Neural progenitor cell (in vitro differentiated cells): Measurements from ENCODE around the gene SLC25A48. TPM values are rescaled to one million over a fixed set of nuclear protein-coding genes. Genes with fewer than 3 reads are reported as not detected.

ENCODE experiments used
- DNase-seq: peaks from one replicate; pipeline ENCODE4 v3.0.0-alpha.2; 2016; ENCODE audit warnings: low spot score
- H2AFZ ChIP-seq: fragments of 200-600 bp; sonication (generic); replicated peaks from 2 replicates; pipeline ENCODE4 v1.6.1; 2016; ENCODE audit warnings: antibody characterized with exemption
- H3F3A ChIP-seq: fragments of 200-600 bp; sonication (generic); 2 replicates; pipeline ENCODE4 v1.6.1; 2016; ENCODE audit warnings: antibody characterized with exemption, low read depth
- H3K27ac ChIP-seq: fragments of 200-600 bp; sonication (generic); 2 replicates; pipeline ENCODE4 v1.5.1; 2016; ENCODE audit warnings: mild to moderate bottlenecking
- H3K27me3 ChIP-seq: fragments of 200-600 bp; sonication (generic); 2 replicates; pipeline ENCODE4 v1.6.1; 2016; ENCODE audit warnings: mild to moderate bottlenecking, moderate library complexity
- H3K36me3 ChIP-seq: fragments of 200-600 bp; sonication (generic); 2 replicates; pipeline ENCODE4 v1.5.1; 2016
- H3K4me1 ChIP-seq: fragments of 200-600 bp; sonication (generic); 2 replicates; pipeline ENCODE4 v1.6.1; 2016; ENCODE audit warnings: mixed run types
- H3K4me2 ChIP-seq: fragments of 200-600 bp; sonication (generic); 2 replicates; pipeline ENCODE4 v1.6.1; 2016
- H3K4me3 ChIP-seq: fragments of 200-600 bp; sonication (generic); 2 replicates; pipeline ENCODE4 v1.5.1; 2016
- H3K79me2 ChIP-seq: fragments of 200-600 bp; sonication (generic); 2 replicates; pipeline ENCODE4 v1.6.1; 2016; ENCODE audit warnings: low read depth
- H3K9ac ChIP-seq: fragments of 200-600 bp; sonication (generic); 2 replicates; pipeline ENCODE4 v1.6.1; 2016
- H3K9me3 ChIP-seq: fragments of 200-600 bp; sonication (generic); 2 replicates; pipeline ENCODE4 v1.5.1; 2016; ENCODE audit warnings: low read depth
- H4K20me1 ChIP-seq: fragments of 200-600 bp; sonication (generic); 2 replicates; pipeline ENCODE4 v1.6.1; 2016; ENCODE audit warnings: low read depth
- H3K27ac Mint-ChIP-seq: 3 replicates; pipeline ENCODE4 v1.8.0; 2021; ENCODE audit warnings: mixed read lengths
- H3K27me3 Mint-ChIP-seq: 2 replicates; pipeline ENCODE4 v1.8.0; 2022; ENCODE audit warnings: low read depth, mild to moderate bottlenecking, inconsistent platforms, moderate library complexity, mixed read lengths; ENCODE audit not compliant: insufficient read depth
- H3K36me3 Mint-ChIP-seq: 3 replicates; pipeline ENCODE4 v1.8.0; 2021; ENCODE audit warnings: mixed read lengths
- H3K4me1 Mint-ChIP-seq: 3 replicates; pipeline ENCODE4 v1.8.0; 2021; ENCODE audit warnings: mixed read lengths
- H3K4me3 Mint-ChIP-seq: 3 replicates; pipeline ENCODE4 v1.8.0; 2021; ENCODE audit warnings: mild to moderate bottlenecking, moderate library complexity, mixed read lengths
- H3K9me3 Mint-ChIP-seq: 3 replicates; pipeline ENCODE4 v1.8.0; 2020; ENCODE audit warnings: mixed read lengths
- CTCF ChIP-seq: fragments of 200-600 bp; sonication (generic); IDR thresholded peaks from 2 replicates; pipeline ENCODE4 v1.5.1; 2017; ENCODE audit warnings: antibody characterized with exemption, mild to moderate bottlenecking
- EZH2 ChIP-seq: fragments of 200-600 bp; sonication (generic); IDR thresholded peaks from 2 replicates; pipeline ENCODE4 v1.6.1; 2017; ENCODE audit warnings: antibody characterized with exemption, mild to moderate bottlenecking, moderate library complexity
- EZH2phosphoT487 ChIP-seq: fragments of 200-600 bp; sonication (generic); IDR thresholded peaks from 2 replicates; pipeline ENCODE4 v1.6.1; 2017; ENCODE audit warnings: antibody characterized with exemption
- total RNA-seq: library from RNA; depleted of rRNA; stranded (reverse); fragments of >200 nt; gene quantifications from 2 replicates; pipeline ENCODE4 v1.2.3, GENCODE V29; 2015; ENCODE audit warnings: low replicate concordance

The SLC25A48 gene
- total RNA-seq, 1 donor from 2014 or later = not detected

GRCh38 chr5:135814812-135815211 lies 19.7 kb upstream of the SLC25A48 start:
- Mint-ChIP-seq H3K27me3 (no peaks in the 10 kb centered on the region), H3K27ac (no peak overlapping the region), H3K9me3 (peaks cover 4% of the 10 kb centered on the region), H3K36me3 (no peaks in the 10 kb centered on the region), H3K4me1 (peaks cover 2% of the 10 kb centered on the region), H3K4me3 (no peak overlapping the region)
- Histone ChIP-seq H3K9me3 (no peaks in the 10 kb centered on the region), H3K4me1 (no peaks in the 10 kb centered on the region), H4K20me1 (no peaks in the 10 kb centered on the region), H3K36me3 (no peaks in the 10 kb centered on the region), H3K27ac (no peak overlapping the region), H2AFZ (no peak overlapping the region), H3K27me3 (no peaks in the 10 kb centered on the region), H3K9ac (no peak overlapping the region), H3K4me3 (no peak overlapping the region), H3K79me2 (no peaks in the 10 kb centered on the region), H3F3A (no peaks in the 10 kb centered on the region), H3K4me2 (no peak overlapping the region)
- no peak for DNase-seq
- TF ChIP-seq EZH2 (no peak), EZH2phosphoT487 (no peak), CTCF (no peak)

GRCh38 chr5:135821061-135821801 lies 13.2 kb upstream of the SLC25A48 start:
- Histone ChIP-seq H3F3A (no peaks in the 10 kb centered on the region), H2AFZ (no peak overlapping the region), H4K20me1 (no peaks in the 10 kb centered on the region), H3K4me2 (no peak overlapping the region), H3K4me1 (no peaks in the 10 kb centered on the region), H3K27me3 (no peaks in the 10 kb centered on the region), H3K79me2 (no peaks in the 10 kb centered on the region), H3K9ac (no peak overlapping the region), H3K27ac (no peak overlapping the region), H3K9me3 (no peaks in the 10 kb centered on the region), H3K4me3 (no peak overlapping the region), H3K36me3 (no peaks in the 10 kb centered on the region)
- no peak overlapping the region for H3K4me3 Mint-ChIP-seq
- no peak for TF ChIP-seq EZH2phosphoT487
- no peak for TF ChIP-seq EZH2
- no peak for TF ChIP-seq CTCF
- no peaks in the 10 kb centered on the region for H3K9me3 Mint-ChIP-seq
- H3K4me1 Mint-ChIP-seq = no peaks in the 10 kb centered on the region
- no peak overlapping the region for H3K27ac Mint-ChIP-seq
- DNase-seq = no peak
- H3K27me3 Mint-ChIP-seq = peaks cover 7% of the 10 kb centered on the region
- H3K36me3 Mint-ChIP-seq = no peaks in the 10 kb centered on the region

GRCh38 chr5:135821802-135822201 lies 12.7 kb upstream of the SLC25A48 start:
- Mint-ChIP-seq H3K27me3 (peaks cover 9% of the 10 kb centered on the region), H3K27ac (peak overlapping the region; percentile 63), H3K9me3 (no peaks in the 10 kb centered on the region), H3K36me3 (no peaks in the 10 kb centered on the region), H3K4me1 (no peaks in the 10 kb centered on the region), H3K4me3 (no peak overlapping the region)
- Histone ChIP-seq H3F3A (no peaks in the 10 kb centered on the region), H3K4me2 (no peak overlapping the region), H3K9ac (no peak overlapping the region), H2AFZ (no peak overlapping the region), H3K4me3 (no peak overlapping the region), H3K36me3 (no peaks in the 10 kb centered on the region), H3K27me3 (no peaks in the 10 kb centered on the region), H3K9me3 (no peaks in the 10 kb centered on the region), H3K27ac (no peak overlapping the region), H3K4me1 (no peaks in the 10 kb centered on the region), H3K79me2 (no peaks in the 10 kb centered on the region), H4K20me1 (no peaks in the 10 kb centered on the region)
- no peak for DNase-seq
- TF ChIP-seq EZH2 (no peak), EZH2phosphoT487 (no peak), CTCF (no peak)
